ENCODE measurements around the gene SLC44A4.

GRCh38 chr6:31901953-31902643, 23.3 kb upstream of the SLC44A4 start, which contains the start of gene ZBTB12:
- TF ChIP-seq POLR2A (IDR thresholded peaks at IDR 0.05) = peak; percentile 41 to 69 (median 66)
- no peak for TF ChIP-seq CTCF (IDR thresholded peaks at IDR 0.05)
